HCT116 (cell line): ENCODE data around the gene CLTRN. TPM values are rescaled to one million over a fixed set of nuclear protein-coding genes. Genes with fewer than 3 reads are reported as not detected.

Source experiments
- ATAC-seq: fragments of 200-7000 bp; cut with Tn5 transposase; 2 replicates; pipeline ENCODE4 v1.9.1; 2020; ENCODE audit warnings: mild to moderate bottlenecking, moderate library complexity
- BruUV-seq: library from RNA; stranded (reverse); fragments of 400-500 nt; replicated peaks from 2 replicates; lab custom pipeline; 2021; lab: Mats Ljungman, UMichigan
- CTCF ChIA-PET: fragments of 300-600 bp; sonication (Branson Sonifier 250); formaldehyde crosslinking; loops from one replicate; lab custom pipeline; 2021; ENCODE audit warnings: antibody characterized with exemption; lab: Charles Lee
- POLR2A ChIA-PET: fragments of 300-600, 350-600 bp; sonication (Branson Sonifier 250); formaldehyde crosslinking; loops from one replicate; lab custom pipeline; 2021; ENCODE audit warnings: antibody characterized with exemption; lab: Charles Lee
- RAD21 ChIA-PET, 2 experiments: fragments of 300-600 bp; sonication (Branson Sonifier 250); formaldehyde crosslinking; loops; one replicate each; lab custom pipeline; 2023; ENCODE audit warnings: low total read pairs in 2 of 2; ENCODE audit not compliant: uncharacterized antibody in 2 of 2, unreplicated experiment in 2 of 2, low non-redundant PET in 1 of 2; lab: Charles Lee
- DNase-seq: peaks from one replicate; pipeline ENCODE4 v3.0.0-alpha.2; 2010; ENCODE audit warnings: low read depth, low spot score
- H2AFZ ChIP-seq: fragments of 200-600 bp; shearing (Covaris generic), sonication (generic); 2 replicates; pipeline ENCODE4 v1.6.1; 2017; ENCODE audit warnings: low read depth, mixed run types, mixed read lengths, antibody characterized with exemption, low read length; ENCODE audit not compliant: poor library complexity, severe bottlenecking
- H3K27ac ChIP-seq: 2 replicates; pipeline ENCODE4 v1.5.1; 2012; ENCODE audit warnings: low read depth, low read length
- H3K27me3 ChIP-seq: fragments of 200-600 bp; sonication (generic); 2 replicates; pipeline ENCODE4 v1.6.1; 2016; ENCODE audit warnings: mixed run types, low read length, mixed read lengths; ENCODE audit not compliant: insufficient read depth
- H3K36me3 ChIP-seq, 2 experiments: fragments of 200-500 bp in 1 of 2; fragments of 200-600 bp in 1 of 2; sonication (Bioruptor generic) in 1 of 2; sonication (generic) in 1 of 2; 2 replicates each; pipeline versions ENCODE4 v1.5.1 to v1.6.1; 2014 to 2016; ENCODE audit warnings: low read length in 2 of 2, inconsistent platforms in 1 of 2, mixed read lengths in 1 of 2, mixed run types in 1 of 2; ENCODE audit not compliant: insufficient read depth in 2 of 2, control insufficient read depth in 1 of 2
- H3K4me1 ChIP-seq, 2 experiments: fragments of 200-600 bp in 1 of 2; sonication (generic) in 1 of 2; 2 replicates each; pipeline versions ENCODE4 v1.5.1 to v1.6.1; 2012 to 2017; ENCODE audit warnings: low read length in 2 of 2, inconsistent platforms in 1 of 2, mild to moderate bottlenecking in 1 of 2, mixed read lengths in 1 of 2, mixed run types in 1 of 2, moderate library complexity in 1 of 2; ENCODE audit not compliant: insufficient read depth in 2 of 2, control insufficient read depth in 1 of 2
- H3K4me2 ChIP-seq: fragments of 200-600 bp; sonication (generic); 2 replicates; pipeline ENCODE4 v1.6.1; 2017; ENCODE audit warnings: mixed run types, low read length, mixed read lengths
- H3K4me3 ChIP-seq, 2 experiments: fragments of 200-600 bp in 1 of 2; sonication (generic) in 1 of 2; replicated peaks in 1 of 2; 2 replicates each; pipeline ENCODE4 v1.5.1; 2011 to 2016; ENCODE audit warnings: low read length in 2 of 2, control low read depth in 1 of 2, low read depth in 1 of 2, mild to moderate bottlenecking in 1 of 2, mixed read lengths in 1 of 2, mixed run types in 1 of 2
- H3K79me2 ChIP-seq: fragments of 200-600 bp; sonication (generic); 2 replicates; pipeline ENCODE4 v1.6.1; 2017; ENCODE audit warnings: mild to moderate bottlenecking, mixed run types, low read length, moderate library complexity, mixed read lengths; ENCODE audit not compliant: insufficient read depth
- H3K9ac ChIP-seq: fragments of 200-600 bp; sonication (generic); 2 replicates; pipeline ENCODE4 v1.6.1; 2016; ENCODE audit warnings: low read length, mixed read lengths
- H3K9me2 ChIP-seq: fragments of 200-600 bp; sonication (generic), shearing (Covaris generic); 2 replicates; pipeline ENCODE4 v1.6.1; 2017; ENCODE audit warnings: mixed run types, mild to moderate bottlenecking, moderate library complexity; ENCODE audit not compliant: insufficient read depth
- H3K9me3 ChIP-seq, 2 experiments: fragments of 200-500 bp in 1 of 2; fragments of 200-600 bp in 1 of 2; sonication (Bioruptor generic) in 1 of 2; sonication (generic) in 1 of 2; 2 replicates each; pipeline ENCODE4 v1.6.1; 2014 to 2017; ENCODE audit warnings: low read length in 2 of 2, mixed read lengths in 2 of 2, inconsistent platforms in 1 of 2, low read depth in 1 of 2, mild to moderate bottlenecking in 1 of 2, mixed run types in 1 of 2, moderate library complexity in 1 of 2; ENCODE audit not compliant: control insufficient read depth in 1 of 2, insufficient read depth in 1 of 2
- H4K20me1 ChIP-seq: fragments of 200-600 bp; sonication (generic), shearing (Covaris generic); 2 replicates; pipeline ENCODE4 v1.6.1; 2017; ENCODE audit warnings: mixed run types, mild to moderate bottlenecking, moderate library complexity; ENCODE audit not compliant: insufficient read depth
- ATF3 ChIP-seq: IDR thresholded peaks from 2 replicates; pipeline ENCODE4 v1.6.1; 2012
- CBX3 ChIP-seq: IDR thresholded peaks from 2 replicates; pipeline ENCODE4 v1.6.1; 2012; ENCODE audit warnings: low read depth
- EGR1 ChIP-seq: IDR thresholded peaks from 2 replicates; pipeline ENCODE4 v1.6.1; 2012; ENCODE audit warnings: low read depth
- EZH2 ChIP-seq: fragments of 200-600 bp; sonication (generic); IDR thresholded peaks from 2 replicates; pipeline ENCODE4 v1.6.1; 2017; ENCODE audit warnings: antibody characterized with exemption, mixed run types
- FOSL1 ChIP-seq: IDR thresholded peaks from 2 replicates; pipeline ENCODE4 v1.6.1; 2012; ENCODE audit warnings: low read depth
- POLR2A ChIP-seq: IDR thresholded peaks from 2 replicates; pipeline ENCODE4 v1.7.0; 2011; ENCODE audit warnings: borderline replicate concordance; ENCODE audit not compliant: insufficient read depth, insufficient read length; ENCODE audit errors: extremely low read depth
- POLR2AphosphoS5 ChIP-seq: IDR thresholded peaks from 2 replicates; pipeline ENCODE4 v1.6.1; 2011; ENCODE audit warnings: mild to moderate bottlenecking, low read depth, low read length, moderate library complexity
- RAD21 ChIP-seq: IDR thresholded peaks from 2 replicates; pipeline ENCODE4 v1.6.1; 2012; ENCODE audit warnings: low read depth, mild to moderate bottlenecking
- SRF ChIP-seq: IDR thresholded peaks from 2 replicates; pipeline ENCODE4 v1.6.1; 2012; ENCODE audit warnings: low read depth
- YY1 ChIP-seq: IDR thresholded peaks from 2 replicates; pipeline ENCODE4 v1.6.1; 2011; ENCODE audit warnings: low read length, low read depth, moderate library complexity, mild to moderate bottlenecking; ENCODE audit not compliant: insufficient replicate concordance; ENCODE audit errors: extremely low read depth
- ZBTB33 ChIP-seq: IDR thresholded peaks from 2 replicates; pipeline ENCODE4 v1.6.1; 2011; ENCODE audit warnings: mild to moderate bottlenecking, low read length, moderate library complexity; ENCODE audit not compliant: insufficient replicate concordance; ENCODE audit errors: extremely low read depth
- ZFX ChIP-seq: fragments of 450-650 bp; IDR thresholded peaks from 2 replicates; pipeline ENCODE4 v1.6.1; 2017
- ZNF274 ChIP-seq: fragments of 200-500 bp; sonication (Bioruptor generic); IDR thresholded peaks from 2 replicates; pipeline ENCODE4 v1.6.1; 2014; ENCODE audit warnings: mild to moderate bottlenecking, low read depth, low read length, inconsistent platforms
- intact Hi-C: fragments of 100-400 bp; cut with micrococcal nuclease; formaldehyde crosslinking; loops from 2 replicates; pipeline ENCODE4 v1.10.0; 2022
- total RNA-seq: library from RNA; stranded (reverse); gene quantifications from one replicate; pipeline ENCODE4 v1.2.1, GENCODE V29; 2021; ENCODE audit not compliant: unreplicated experiment

Gene CLTRN
- total RNA-seq, 1 experiment from 2014 or later, result 0.25 TPM

- Histone ChIP-seq H4K20me1 (no peaks in the 10 kb centered on the region), H3K4me3 (no peak overlapping the region), H3K27me3 (no peaks in the 10 kb centered on the region), H3K27ac (no peak overlapping the region), H3K4me2 (no peak overlapping the region), H3K9me3 (no peaks in the 10 kb centered on the region), H2AFZ (no peak overlapping the region), H3K4me1 (peaks cover 9 to 24% of the 10 kb centered on the region in 2 experiments), H3K9ac (no peak overlapping the region), H3K36me3 (no peaks in the 10 kb centered on the region), H3K9me2 (no peaks in the 10 kb centered on the region), H3K79me2 (no peaks in the 10 kb centered on the region)
- DNase-seq (no peak), ATAC-seq (no peak)
- intact Hi-C loops, result no loop called here
- no peak for TF ChIP-seq ZNF274
- TF ChIP-seq ZBTB33, result no peak
- no peak for TF ChIP-seq POLR2A
- no peak for TF ChIP-seq CBX3
- no peak for TF ChIP-seq RAD21
- no peak for TF ChIP-seq EGR1
- TF ChIP-seq ZFX, result no peak
- no peak for TF ChIP-seq POLR2AphosphoS5
- no peak for TF ChIP-seq SRF
- no peak for TF ChIP-seq YY1
- no peak for TF ChIP-seq FOSL1
- no peak for TF ChIP-seq ATF3
- no peak for TF ChIP-seq EZH2
- RAD21 ChIA-PET, result no interaction called here
- CTCF ChIA-PET, result no interaction called here
- no TSS peak for BruUV-seq
- POLR2A ChIA-PET, result no interaction called here
Measured at GRCh38 chrX:15623054-15623453, 41.6 kb downstream of the CLTRN start.
